ENCODE data around the gene TXNDC8.

DNA sequence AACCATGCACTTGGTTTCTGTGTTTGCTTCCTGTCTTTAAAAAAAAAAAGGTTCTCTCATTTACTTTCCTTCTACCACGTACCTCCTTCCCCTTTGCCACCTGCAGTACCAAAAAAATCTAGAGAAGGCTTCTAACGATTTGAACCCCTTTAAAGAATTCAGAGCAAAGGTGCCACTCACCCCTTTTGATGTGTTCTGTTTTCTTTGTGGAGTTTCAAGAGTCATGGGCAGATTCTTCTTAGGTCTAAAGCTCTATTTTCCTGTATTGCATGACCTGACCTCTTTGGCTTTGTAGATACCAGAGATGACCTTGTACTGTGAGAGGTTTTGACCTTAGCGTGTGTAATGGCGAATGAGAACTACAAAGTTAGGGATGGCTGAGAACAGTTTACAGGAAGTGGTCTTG is 29.0 kb downstream of the TXNDC8 start:
- TF ChIP-seq, protein P1, sequence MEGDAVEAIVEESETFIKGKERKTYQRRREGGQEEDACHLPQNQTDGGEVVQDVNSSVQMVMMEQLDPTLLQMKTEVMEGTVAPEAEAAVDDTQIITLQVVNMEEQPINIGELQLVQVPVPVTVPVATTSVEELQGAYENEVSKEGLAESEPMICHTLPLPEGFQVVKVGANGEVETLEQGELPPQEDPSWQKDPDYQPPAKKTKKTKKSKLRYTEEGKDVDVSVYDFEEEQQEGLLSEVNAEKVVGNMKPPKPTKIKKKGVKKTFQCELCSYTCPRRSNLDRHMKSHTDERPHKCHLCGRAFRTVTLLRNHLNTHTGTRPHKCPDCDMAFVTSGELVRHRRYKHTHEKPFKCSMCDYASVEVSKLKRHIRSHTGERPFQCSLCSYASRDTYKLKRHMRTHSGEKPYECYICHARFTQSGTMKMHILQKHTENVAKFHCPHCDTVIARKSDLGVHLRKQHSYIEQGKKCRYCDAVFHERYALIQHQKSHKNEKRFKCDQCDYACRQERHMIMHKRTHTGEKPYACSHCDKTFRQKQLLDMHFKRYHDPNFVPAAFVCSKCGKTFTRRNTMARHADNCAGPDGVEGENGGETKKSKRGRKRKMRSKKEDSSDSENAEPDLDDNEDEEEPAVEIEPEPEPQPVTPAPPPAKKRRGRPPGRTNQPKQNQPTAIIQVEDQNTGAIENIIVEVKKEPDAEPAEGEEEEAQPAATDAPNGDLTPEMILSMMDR (IDR thresholded peaks at IDR 0.05; ENCODE audit: insufficient read depth, low read length, poor library complexity, severe bottlenecking): no peak
- TF ChIP-seq EZH2phosphoT487 (conservative IDR thresholded peaks at IDR 0.05; ENCODE audit: low read length): no peak
